Heart left ventricle (tissue), 16 donors: ENCODE data around the gene SULF2. TPM values are rescaled to one million over a fixed set of nuclear protein-coding genes. Genes with fewer than 3 reads are reported as not detected.

Experiments used
- ATAC-seq, 4 donors: fragments of 200-7000 bp; cut with Tn5 transposase; one replicate each; pipeline ENCODE4 v1.9.1; 2020 to 2022; ENCODE audit warnings: moderate library complexity in 4 of 4, mild to moderate bottlenecking in 3 of 4, moderate number of reproducible peaks in 1 of 4
- DNase-seq, 5 donors: peaks; one replicate each; pipeline ENCODE4 v3.0.0-alpha.2; 2020
- H3K27ac ChIP-seq, 12 donors: fragments of 200-600 bp; sonication (generic) in 4 of 12; one replicate each; pipeline versions ENCODE4 v1.5.0 to v1.8.0; 2016 to 2022; ENCODE audit warnings: mild to moderate bottlenecking in 2 of 12
- H3K27me3 ChIP-seq, 9 donors: fragments of 200-600 bp; sonication (generic) in 2 of 9; one replicate each; pipeline versions ENCODE4 v1.5.1 to v1.8.0; 2016 to 2022; ENCODE audit warnings: mild to moderate bottlenecking in 3 of 9
- H3K36me3 ChIP-seq, 9 donors: fragments of 200-600 bp; sonication (generic) in 2 of 9; one replicate each; pipeline versions ENCODE4 v1.5.0 to v1.8.0; 2018 to 2022; ENCODE audit warnings: mild to moderate bottlenecking in 2 of 9
- H3K4me1 ChIP-seq, 12 donors: fragments of 200-600 bp; sonication (generic) in 4 of 12; one replicate each; pipeline versions ENCODE4 v1.5.0 to v1.8.0; 2016 to 2022; ENCODE audit warnings: mild to moderate bottlenecking in 3 of 12
- H3K4me3 ChIP-seq, 12 donors: fragments of 200-600 bp; sonication (generic) in 4 of 12; one replicate each; pipeline versions ENCODE4 v1.5.0 to v1.8.0; 2017 to 2022; ENCODE audit warnings: mild to moderate bottlenecking in 9 of 12, moderate library complexity in 4 of 12
- H3K9me3 ChIP-seq, 12 donors: fragments of 200-600 bp; sonication (generic) in 4 of 12; one replicate each; pipeline versions ENCODE4 v1.5.0 to v1.8.0; 2016 to 2022; ENCODE audit warnings: mild to moderate bottlenecking in 1 of 12
- POLR2A ChIP-seq, 2 donors: fragments of 450-650 bp; IDR thresholded peaks; one replicate each; pipeline ENCODE4 v1.6.1; 2017; ENCODE audit warnings: antibody characterized with exemption in 2 of 2, mild to moderate bottlenecking in 2 of 2, moderate library complexity in 2 of 2
- WGBS, 4 donors: extraction: QIAGEN DNeasy Blood & Tissue Kit in 2 of 4; methylation state at CpG; one replicate each; pipeline versions ENCODE4 v1.1.5 to v1.1.7; 2013 to 2018; 5-methylcytosine and 5-hydroxymethylcytosine counted together
- intact Hi-C, 10 donors: fragments of 100-400 bp; cut with DNase I; formaldehyde crosslinking; loops; one replicate each; pipeline versions ENCODE4 v1.11.1 to v1.14.2; 2022
- polyA plus RNA-seq, 2 donors: library from polyadenylated mRNA; stranded (reverse); fragments of 200-250 nt; gene quantifications; one replicate each; pipeline ENCODE4 v1.2.3, GENCODE V29; 2013
- total RNA-seq, 9 donors: library from RNA; depleted of rRNA in 2 of 9; stranded (reverse); fragments of >200 nt in 2 of 9; fragmentation: NEBNext Ultra II Directional in 3 of 9; extraction: Animal tissue kit (Norgen Biotek cat#: 25700) in 3 of 9; gene quantifications; one replicate each; pipeline versions ENCODE4 v1.1.0 to v1.2.4, GENCODE V29; 2016 to 2023
- TF ChIP-seq, protein P1 (sequence below), 12 donors: fragments of 200-600 bp; sonication (generic) in 4 of 12; IDR thresholded peaks; one replicate each; pipeline versions ENCODE4 v1.5.0 to v1.8.0; 2018 to 2022; ENCODE audit warnings: antibody characterized with exemption in 12 of 12, mild to moderate bottlenecking in 5 of 12
- donor health status: ischemic (EF 13 %, LVEDD 7.1; RV severe dilation, severe dysfunction).
- donor health status: healthy with polysubstance abuse.
- donor health status: DM: no; HTN: yes; CAD: no.
- donor health status: DM: no; HTN: no; CAD: no.
- donor health status: ischemic (EF 25% LVEDD 6.9; RV normal size, moderate dysfunction).
- donor health status: ischemic (EF 25% LVEDD 5.7; RV mildly dilated, moderate dysfunction).
- donor health status: healthy.
- donor health status: DM: yes; HTN: yes; CAD: no.
- donor health status: ischemic (EF 35%, LVEDD 5.7; RV mildly dilated, moderate dysfunction).
- donor health status: nonischemic (EF 11% LVEDD 7.7; RV severe dilation, severe dysfunction).
- donor health status: DM: yes; HTN: yes; CAD: no.
- donor health status: PGD.
- donor health status: ischemic (EF 29% LVEDD 5.4; RV normal size, mild dysfunction).
- donor health status: nonischemic (EF 23%, LVEDD 6.1; RV moderate dilation, normal function).

The SULF2 gene
- total and polyA plus RNA-seq, 11 donors = 16.7 to 51.5 (median 28.5) TPM

DNA sequence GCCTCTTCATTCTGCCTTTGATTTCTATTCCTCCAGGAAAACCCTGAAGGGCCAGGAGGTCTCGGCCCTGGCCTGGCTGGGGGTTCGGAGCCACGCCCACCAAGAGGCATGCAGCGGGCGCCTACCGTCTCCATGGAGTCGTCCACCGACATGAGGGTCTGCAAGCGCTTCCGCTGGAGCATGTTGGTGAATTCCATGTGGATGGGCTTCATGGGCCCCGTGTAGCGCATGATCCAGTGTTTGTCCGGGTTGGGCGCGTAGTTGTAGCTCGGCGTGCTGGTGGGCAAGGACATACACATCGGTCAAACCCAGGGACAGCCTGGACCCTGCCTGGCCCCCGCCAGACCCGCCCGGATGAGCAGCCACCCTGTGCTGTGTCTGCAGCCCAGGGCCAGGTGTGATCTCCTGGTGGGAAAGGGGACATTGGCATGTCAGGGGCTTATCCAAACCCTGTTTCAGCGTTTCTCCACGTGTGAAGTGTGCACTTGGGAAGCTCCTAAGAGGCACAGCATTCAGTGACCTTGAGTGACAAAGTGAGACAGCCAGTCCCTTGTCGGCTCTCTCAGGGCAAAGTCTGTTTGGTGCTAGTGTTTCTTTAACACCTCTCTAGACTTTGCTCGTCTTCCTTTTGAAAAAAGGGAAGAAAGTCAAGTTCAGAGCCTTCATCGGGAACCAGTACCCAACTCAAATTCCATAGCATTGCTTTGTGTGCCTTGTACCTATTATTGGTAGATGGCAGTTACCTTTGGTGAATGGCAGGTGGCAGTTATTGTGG, 100.8 kb downstream of the SULF2 start:
- DNase-seq (no peak), ATAC-seq (no peak)
- no peaks in the 10 kb centered on the region for H3K27me3 ChIP-seq
- intact Hi-C loops = loop anchor here in 5 of 10 donors (5.0 to 10.0 kb wide), 3 partner anchors 88 to 103 kb away; partner anchors contain the start of gene SULF2 (in 4 of the 5)
- WGBS, 4 donors = 90 to 96% (median 91%) methylated on average over 18 to 26 of the region's 26 CpGs
- peaks cover 0 to 23% (median 17%) of the 10 kb centered on the region in 12 donors for H3K4me1 ChIP-seq
- H3K9me3 ChIP-seq = peaks cover 0 to under 1% (median 0%) of the 10 kb centered on the region in 12 donors
- no peak overlapping the region for H3K27ac ChIP-seq
- H3K36me3 ChIP-seq = peaks cover 0 to 19% (median under 1%) of the 10 kb centered on the region in 9 donors
- no peak for TF ChIP-seq POLR2A (IDR thresholded peaks at IDR 0.05)
- TF ChIP-seq, protein P1, sequence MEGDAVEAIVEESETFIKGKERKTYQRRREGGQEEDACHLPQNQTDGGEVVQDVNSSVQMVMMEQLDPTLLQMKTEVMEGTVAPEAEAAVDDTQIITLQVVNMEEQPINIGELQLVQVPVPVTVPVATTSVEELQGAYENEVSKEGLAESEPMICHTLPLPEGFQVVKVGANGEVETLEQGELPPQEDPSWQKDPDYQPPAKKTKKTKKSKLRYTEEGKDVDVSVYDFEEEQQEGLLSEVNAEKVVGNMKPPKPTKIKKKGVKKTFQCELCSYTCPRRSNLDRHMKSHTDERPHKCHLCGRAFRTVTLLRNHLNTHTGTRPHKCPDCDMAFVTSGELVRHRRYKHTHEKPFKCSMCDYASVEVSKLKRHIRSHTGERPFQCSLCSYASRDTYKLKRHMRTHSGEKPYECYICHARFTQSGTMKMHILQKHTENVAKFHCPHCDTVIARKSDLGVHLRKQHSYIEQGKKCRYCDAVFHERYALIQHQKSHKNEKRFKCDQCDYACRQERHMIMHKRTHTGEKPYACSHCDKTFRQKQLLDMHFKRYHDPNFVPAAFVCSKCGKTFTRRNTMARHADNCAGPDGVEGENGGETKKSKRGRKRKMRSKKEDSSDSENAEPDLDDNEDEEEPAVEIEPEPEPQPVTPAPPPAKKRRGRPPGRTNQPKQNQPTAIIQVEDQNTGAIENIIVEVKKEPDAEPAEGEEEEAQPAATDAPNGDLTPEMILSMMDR (IDR thresholded peaks at IDR 0.05) = no peak
- no peak overlapping the region for H3K4me3 ChIP-seq

DNA sequence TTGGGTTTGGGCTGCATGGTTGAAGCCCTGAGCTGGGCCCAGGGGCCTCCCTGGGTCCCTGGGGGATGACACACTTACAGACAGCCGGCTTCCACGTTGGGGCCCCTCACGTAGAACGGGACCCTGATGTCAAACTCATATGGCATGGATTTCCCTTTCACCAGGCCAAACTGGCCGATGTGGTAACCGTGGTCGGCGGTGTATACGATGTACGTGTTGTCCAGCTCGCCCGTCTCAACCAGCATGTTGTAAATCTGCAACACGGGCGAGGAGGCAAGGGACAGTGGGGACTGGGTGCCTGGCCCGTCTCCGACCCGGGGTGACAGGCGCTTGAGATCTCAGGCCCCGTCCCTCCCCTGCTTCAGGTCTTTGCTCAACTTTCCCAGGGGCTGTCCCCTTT, 102.4 kb downstream of the SULF2 start:
- WGBS, 4 donors = 83 to 93% (median 86%) methylated on average over 15 to 19 of the region's 19 CpGs
- no peak overlapping the region for H3K4me3 ChIP-seq
- ATAC-seq (no peak), DNase-seq (no peak)
- H3K4me1 ChIP-seq = peaks cover 0 to 28% (median 17%) of the 10 kb centered on the region in 12 donors
- TF ChIP-seq POLR2A (IDR thresholded peaks at IDR 0.05) = no peak
- TF ChIP-seq, protein P1 (IDR thresholded peaks at IDR 0.05) = no peak
- intact Hi-C loops = loop anchor here in 5 of 10 donors (1.0 to 10.0 kb wide), 6 partner anchors 22 to 938 kb away; partner anchors contain the start of gene SULF2 (in 4 of the 5)
- no peaks in the 10 kb centered on the region for H3K27me3 ChIP-seq
- no peaks in the 10 kb centered on the region for H3K9me3 ChIP-seq
- peak overlapping the region in 7 of 12 donors; percentile 15 to 67 (median 47) for H3K27ac ChIP-seq
- H3K36me3 ChIP-seq = peaks cover 0 to 13% (median 0%) of the 10 kb centered on the region in 9 donors

DNA sequence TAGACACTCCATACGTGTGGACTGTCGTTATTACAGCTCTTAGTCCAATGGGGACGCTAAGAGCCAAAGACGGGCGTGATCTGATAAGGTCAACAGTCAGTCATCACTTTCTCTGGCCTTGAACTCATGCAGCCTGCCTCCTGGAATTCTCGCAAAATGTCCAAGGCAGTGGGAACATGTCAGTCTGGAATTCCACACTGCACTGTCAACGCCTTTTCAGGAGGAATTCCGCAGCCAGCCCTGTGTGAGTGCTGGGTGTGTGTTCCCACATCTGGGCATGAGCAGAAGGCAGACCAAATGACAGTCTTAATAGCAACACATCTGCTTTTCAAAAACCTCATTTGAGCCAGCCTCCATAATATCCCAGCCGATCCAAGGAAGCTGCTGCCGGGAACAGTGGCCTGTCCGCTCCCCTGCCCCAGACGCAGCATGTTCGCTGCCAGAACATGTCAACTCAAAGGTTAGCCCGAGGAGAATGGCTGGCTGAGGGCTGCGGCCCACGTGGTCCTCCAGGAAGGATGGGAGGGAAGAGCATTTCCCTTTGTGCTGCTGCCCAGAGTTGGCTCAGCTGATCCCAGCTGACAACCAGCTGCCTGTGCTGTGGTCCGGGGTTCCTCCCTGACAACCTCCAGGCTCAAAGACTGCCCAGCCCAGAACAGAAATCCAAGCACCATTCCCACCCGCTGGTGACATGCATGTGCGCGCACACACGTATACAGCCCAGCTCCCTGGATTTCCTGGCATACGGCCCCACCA, 103.1 kb downstream of the SULF2 start:
- Histone ChIP-seq H3K4me1 (peaks cover 0 to 28% (median 17%) of the 10 kb centered on the region in 12 donors), H3K9me3 (no peaks in the 10 kb centered on the region), H3K27me3 (no peaks in the 10 kb centered on the region), H3K4me3 (no peak overlapping the region), H3K36me3 (peaks cover 0 to 13% (median 0%) of the 10 kb centered on the region in 9 donors), H3K27ac (peak overlapping the region in 11 of 12 donors; percentile 15 to 67 (median 46))
- peak; percentile 82 to 95 (median 89) for ATAC-seq
- intact Hi-C loops = loop anchor here in 5 of 10 donors (1.0 to 10.0 kb wide), 6 partner anchors 23 to 939 kb away; partner anchors contain the start of gene SULF2 (in 4 of the 5)
- WGBS, 4 donors = 23 to 34% (median 25%) methylated on average over 15 to 22 of the region's 22 CpGs
- TF ChIP-seq, protein P1 (IDR thresholded peaks at IDR 0.05) = no peak
- TF ChIP-seq POLR2A (IDR thresholded peaks at IDR 0.05) = no peak
- peak; percentile 76 to 87 (median 83) for DNase-seq
